SH-SY5Y (cell line): Measurements from ENCODE around the gene NFAT5.

Experiments used
- GATA2 ChIP-seq: IDR thresholded peaks from 2 replicates; pipeline ENCODE4 v1.6.1; 2011; ENCODE audit warnings: mild to moderate bottlenecking, low read depth, low read length
- GATA3 ChIP-seq: IDR thresholded peaks from 2 replicates; pipeline ENCODE4 v1.6.1; 2011; ENCODE audit warnings: low read depth, mild to moderate bottlenecking, low read length, moderate library complexity

DNA sequence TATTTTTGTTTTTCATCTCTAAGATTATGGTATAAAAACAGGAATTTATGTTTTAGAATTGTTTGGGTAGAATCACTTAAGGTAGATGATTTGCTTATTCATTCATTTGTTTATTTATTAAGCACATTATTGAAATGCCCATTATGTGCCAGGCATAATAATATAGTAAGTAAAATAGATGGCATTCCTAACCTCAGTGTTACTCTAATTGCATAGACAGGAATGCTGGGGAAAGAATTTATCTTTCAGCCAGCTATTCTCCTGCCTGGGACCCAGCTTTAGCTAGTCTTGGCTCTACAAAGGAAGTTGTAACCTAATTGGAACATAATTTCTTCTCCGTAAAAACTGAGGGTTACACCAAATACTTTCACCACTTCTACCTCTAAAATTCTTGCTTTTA, 44.6 kb downstream of the NFAT5 start:
- TF ChIP-seq GATA2 (no peak), GATA3 (no peak)
